H1 (cell line): ENCODE data around the gene CAPN8. TPM values are rescaled to one million over a fixed set of nuclear protein-coding genes. Genes with fewer than 3 reads are reported as not detected.

Experiments
- CTCF ChIA-PET: fragments of 300-600 bp; sonication (Branson Sonifier 250); formaldehyde crosslinking; loops from one replicate; lab custom pipeline; 2021; ENCODE audit not compliant: partially characterized antibody; lab: Charles Lee
- POLR2A ChIA-PET: fragments of 300-600 bp; sonication (Branson Sonifier 250); formaldehyde crosslinking; loops from one replicate; lab custom pipeline; 2021; ENCODE audit warnings: inconsistent platforms; ENCODE audit not compliant: partially characterized antibody; lab: Charles Lee
- DNase-seq, 2 experiments: peaks; one replicate each; pipeline versions ENCODE4 v3.0.0 to v3.0.0-alpha.2; 2010 to 2022; ENCODE audit warnings: low spot score in 2 of 2, low read depth in 1 of 2, mixed read lengths in 1 of 2
- FAIRE-seq: peaks from 2 replicates; lab custom pipeline; 2011; peaks lifted over from hg19 to GRCh38; lab: Jason Lieb, UNC
- H2AFZ ChIP-seq: 2 replicates; pipeline ENCODE4 v1.8.1; 2012; ENCODE audit warnings: low read length, inconsistent platforms
- H2AK5ac ChIP-seq: 2 replicates; pipeline ENCODE4 v1.6.1; 2013; ENCODE audit warnings: low read depth, low read length
- H2BK120ac ChIP-seq: replicated peaks from 2 replicates; pipeline ENCODE3; 2013; ENCODE audit warnings: low read depth, low read length, inconsistent platforms
- H2BK12ac ChIP-seq: 2 replicates; pipeline ENCODE4 v1.6.1; 2013; ENCODE audit warnings: low read depth, low read length
- H2BK15ac ChIP-seq: 2 replicates; pipeline ENCODE4 v1.6.1; 2013; ENCODE audit warnings: low read length
- H2BK20ac ChIP-seq: 2 replicates; pipeline ENCODE4 v1.6.1; 2013; ENCODE audit warnings: low read length
- H2BK5ac ChIP-seq: 2 replicates; pipeline ENCODE4 v1.6.1; 2013; ENCODE audit warnings: low read depth, low read length
- H3K14ac ChIP-seq: 2 replicates; pipeline ENCODE4 v1.6.1; 2013; ENCODE audit warnings: inconsistent platforms; ENCODE audit not compliant: insufficient read length
- H3K18ac ChIP-seq: 2 replicates; pipeline ENCODE4 v1.6.1; 2013; ENCODE audit warnings: low read length; ENCODE audit errors: extremely low read depth
- H3K23ac ChIP-seq: 2 replicates; pipeline ENCODE4 v1.6.1; 2013; ENCODE audit warnings: inconsistent platforms; ENCODE audit not compliant: insufficient read length
- H3K23me2 ChIP-seq: 2 replicates; pipeline ENCODE4 v1.6.1; 2013; ENCODE audit warnings: low read depth, low read length
- H3K27ac ChIP-seq: 2 replicates; pipeline ENCODE4 v1.6.1; 2011; ENCODE audit warnings: low read depth, low read length, inconsistent platforms
- H3K27me3 ChIP-seq, 4 experiments: replicated peaks in 1 of 4; 1 replicate in 1 of 4; 2 replicates in 3 of 4; pipeline versions ENCODE4 v1.6.1 to v1.8.1; 2011 to 2013; ENCODE audit warnings: low read length in 3 of 4, mild to moderate bottlenecking in 3 of 4, inconsistent platforms in 2 of 4, mixed read lengths in 2 of 4, moderate library complexity in 1 of 4; ENCODE audit not compliant: control insufficient read depth in 3 of 4, insufficient read depth in 3 of 4; ENCODE audit errors: extremely low read depth in 1 of 4
- H3K36me3 ChIP-seq, 4 experiments: 2 replicates each; pipeline versions ENCODE4 v1.6.1 to v1.8.1; 2011 to 2013; ENCODE audit warnings: mild to moderate bottlenecking in 4 of 4, low read length in 3 of 4, moderate library complexity in 2 of 4, control low read depth in 1 of 4, inconsistent platforms in 1 of 4; ENCODE audit not compliant: insufficient read depth in 4 of 4, control insufficient read depth in 2 of 4
- H3K4ac ChIP-seq: replicated peaks from 2 replicates; pipeline ENCODE3; 2013; ENCODE audit warnings: low read length, low read depth, mixed read lengths, inconsistent platforms; ENCODE audit not compliant: insufficient read length
- H3K4me1 ChIP-seq, 4 experiments: replicated peaks in 1 of 4; 1 replicate in 1 of 4; 2 replicates in 3 of 4; pipeline versions ENCODE4 v1.6.1 to v1.8.1; 2011 to 2013; ENCODE audit warnings: low read length in 3 of 4, inconsistent platforms in 2 of 4, mixed read lengths in 1 of 4; ENCODE audit not compliant: insufficient read depth in 4 of 4, control insufficient read depth in 3 of 4
- H3K4me2 ChIP-seq, 2 experiments: 2 replicates each; pipeline versions ENCODE4 v1.6.1 to v1.8.1; 2011 to 2013; ENCODE audit warnings: low read depth in 2 of 2, low read length in 2 of 2, control low read depth in 1 of 2, inconsistent platforms in 1 of 2, mild to moderate bottlenecking in 1 of 2; ENCODE audit not compliant: insufficient read depth in 1 of 2
- H3K4me3 ChIP-seq, 4 experiments: fragments of 200-600, 300-600 bp in 1 of 4; sonication (generic), shearing (Covaris generic), sonication (Bioruptor Twin) in 1 of 4; 2 replicates each; pipeline versions ENCODE4 v1.5.1 to v1.8.1; 2011 to 2016; ENCODE audit warnings: low read length in 4 of 4, low read depth in 3 of 4, control low read depth in 2 of 4, inconsistent platforms in 2 of 4, mild to moderate bottlenecking in 2 of 4, mixed read lengths in 1 of 4, moderate library complexity in 1 of 4; ENCODE audit not compliant: insufficient read depth in 2 of 4; ENCODE audit errors: extremely low read depth in 1 of 4
- H3K56ac ChIP-seq: replicated peaks from 2 replicates; pipeline ENCODE3; 2013; ENCODE audit warnings: low read depth, mild to moderate bottlenecking, mixed read lengths, low read length, inconsistent platforms; ENCODE audit not compliant: insufficient read length
- H3K79me1 ChIP-seq: 2 replicates; pipeline ENCODE4 v1.6.1; 2013; ENCODE audit warnings: low read depth, low read length, control low read depth
- H3K79me2 ChIP-seq, 2 experiments: 2 replicates each; pipeline versions ENCODE4 v1.6.1 to v1.8.1; 2012 to 2013; ENCODE audit warnings: low read length in 2 of 2, mild to moderate bottlenecking in 2 of 2, inconsistent platforms in 1 of 2; ENCODE audit not compliant: insufficient read depth in 2 of 2, control insufficient read depth in 1 of 2
- H3K9ac ChIP-seq, 4 experiments: replicated peaks in 1 of 4; 1 replicate in 1 of 4; 2 replicates in 3 of 4; pipeline versions ENCODE4 v1.6.1 to v1.8.1; 2011 to 2013; ENCODE audit warnings: low read depth in 3 of 4, low read length in 3 of 4, control low read depth in 2 of 4, mild to moderate bottlenecking in 2 of 4, moderate library complexity in 2 of 4, inconsistent platforms in 1 of 4; ENCODE audit errors: extremely low read depth in 1 of 4
- H3K9me3 ChIP-seq, 2 experiments: 2 replicates each; pipeline versions ENCODE4 v1.6.1 to v1.8.1; 2012 to 2013; ENCODE audit warnings: mild to moderate bottlenecking in 2 of 2, moderate library complexity in 2 of 2, control low read depth in 1 of 2, inconsistent platforms in 1 of 2, low read depth in 1 of 2, low read length in 1 of 2, mixed read lengths in 1 of 2; ENCODE audit not compliant: insufficient read depth in 2 of 2
- H4K20me1 ChIP-seq, 2 experiments: replicated peaks in 1 of 2; 2 replicates each; pipeline versions ENCODE3 to v1.8.1; 2011 to 2013; ENCODE audit warnings: inconsistent platforms in 2 of 2, low read length in 2 of 2, mild to moderate bottlenecking in 1 of 2; ENCODE audit not compliant: insufficient read depth in 2 of 2, control insufficient read depth in 1 of 2
- H4K5ac ChIP-seq: 2 replicates; pipeline ENCODE4 v1.6.1; 2013; ENCODE audit warnings: low read length, low read depth, mixed read lengths, inconsistent platforms; ENCODE audit not compliant: insufficient read length
- H4K8ac ChIP-seq: 2 replicates; pipeline ENCODE4 v1.8.0; 2013; ENCODE audit warnings: mild to moderate bottlenecking, moderate library complexity, low read length, inconsistent platforms; ENCODE audit not compliant: insufficient read depth; ENCODE audit errors: extremely low read depth
- H4K91ac ChIP-seq: replicated peaks from 2 replicates; pipeline ENCODE3; 2013; ENCODE audit warnings: low read length, mixed read lengths, inconsistent platforms; ENCODE audit not compliant: insufficient read length
- BCL11A ChIP-seq, 2 experiments: IDR thresholded peaks; one replicate each; pipeline ENCODE4 v1.6.1; 2011; ENCODE audit warnings: low read depth in 2 of 2, low read length in 2 of 2, mild to moderate bottlenecking in 2 of 2
- GABPA ChIP-seq: IDR thresholded peaks from 2 replicates; pipeline ENCODE4 v1.6.1; 2011; ENCODE audit warnings: mild to moderate bottlenecking, low read length, moderate library complexity, borderline replicate concordance; ENCODE audit not compliant: insufficient read depth
- HDAC2 ChIP-seq, 2 experiments: fragments of 300-600 bp in 1 of 2; sonication (generic) in 1 of 2; IDR thresholded peaks; 2 replicates each; pipeline ENCODE4 v1.6.1; 2011 to 2012; ENCODE audit warnings: low read depth in 2 of 2, low read length in 2 of 2, mild to moderate bottlenecking in 2 of 2, moderate library complexity in 2 of 2, borderline replicate concordance in 1 of 2, inconsistent platforms in 1 of 2
- RNF2 ChIP-seq: fragments of 200-900, 300-1000 bp; sonication (generic); IDR thresholded peaks from 2 replicates; pipeline ENCODE4 v1.7.1; 2016; ENCODE audit warnings: borderline replicate concordance, low read depth, mild to moderate bottlenecking, antibody characterized with exemption, low read length; ENCODE audit not compliant: poor library complexity, severe bottlenecking; ENCODE audit errors: missing control alignments
- SP4 ChIP-seq: IDR thresholded peaks from 2 replicates; pipeline ENCODE4 v1.6.1; 2012; ENCODE audit warnings: low read length, inconsistent platforms
- TEAD4 ChIP-seq: IDR thresholded peaks from 2 replicates; pipeline ENCODE4 v1.6.1; 2012; ENCODE audit warnings: low read depth, low read length, inconsistent platforms, mixed read lengths
- WGBS, 2 experiments: shearing (Covaris generic) in 1 of 2; methylation state at CpG; one replicate each; pipeline versions ENCODE4 v1.1.6 to v1.1.7; 2013 to 2015; ENCODE audit warnings: low lambda C conversion rate in 2 of 2, mixed read lengths in 2 of 2, inconsistent platforms in 1 of 2, low coverage in 1 of 2, missing lambda C conversion rate in 1 of 2; ENCODE audit not compliant: insufficient replicate concordance in 2 of 2, insufficient coverage in 1 of 2, insufficient read length in 1 of 2; ENCODE audit errors: extremely low coverage in 1 of 2, missing lambda C conversion rate in 1 of 2; 5-methylcytosine and 5-hydroxymethylcytosine counted together
- long read RNA-seq, 2 experiments: library from RNA in 1 of 2; library from capped mRNA in 1 of 2; stranded (forward); transcript quantifications; one replicate each; pipeline ENCODE4 v2.0.0, GENCODE V29; 2021; ENCODE audit warnings: inconsistent platforms in 1 of 2
- polyA minus RNA-seq, 3 experiments: library from RNA; depleted of rRNA, polyadenylated mRNA; stranded (reverse); fragments of >200 nt; gene quantifications; 1 replicate in 2 of 3; 2 replicates in 1 of 3; pipeline ENCODE4 v1.2.3, GENCODE V29; 2011
- polyA plus RNA-seq, 7 experiments: library from polyadenylated mRNA; depleted of rRNA in 3 of 7; stranded (reverse) in 5 of 7; unstranded in 2 of 7; fragments of >200 nt in 5 of 7; fragments of 200-250 nt in 2 of 7; gene quantifications; 1 replicate in 5 of 7; 2 replicates in 1 of 7; 4 replicates in 1 of 7; pipeline versions ENCODE4 v1.2.1 to v1.2.3, GENCODE V29; 2011 to 2013; ENCODE audit warnings: missing spikeins in 2 of 7, mixed read lengths in 2 of 7
- total RNA-seq: library from RNA; stranded (reverse); fragmentation: NEBNext Ultra II Directional; extraction: Animal tissue kit (Norgen Biotek cat#: 25700); gene quantifications from 2 replicates; pipeline ENCODE4 v1.2.1, GENCODE V29; 2021
- TF ChIP-seq, protein P1 (sequence below), 3 experiments: IDR thresholded peaks; 1 replicate in 2 of 3; 2 replicates in 1 of 3; pipeline versions ENCODE4 v1.5.1 to v1.6.1; 2011; ENCODE audit warnings: low read length in 3 of 3, mild to moderate bottlenecking in 3 of 3, inconsistent platforms in 2 of 3, low read depth in 1 of 3, moderate library complexity in 1 of 3; ENCODE audit not compliant: insufficient read depth in 1 of 3; ENCODE audit errors: control extremely low read depth in 1 of 3

CAPN8 gene
- total RNA-seq, result 0.26 TPM in 1 of 2 replicates, not detected in the other
- 0.20 TPM in 1 of 2 replicates, not detected in the other for polyA plus RNA-seq (2011; rRNA removed)
- not detected for polyA plus RNA-seq (2011; cell fraction: cytosol; rRNA removed)
- polyA plus RNA-seq (2011; cell fraction: nucleus; rRNA removed), result 0.48 TPM
- 0.19 TPM in 1 of 4 replicates, not detected in the others for polyA plus RNA-seq (2012, experiment 1 of 2)
- not detected for polyA plus RNA-seq (2012, experiment 2 of 2)
- not detected for polyA plus RNA-seq (2013, experiment 1 of 2)
- not detected for polyA plus RNA-seq (2013, experiment 2 of 2)
- not detected in 2 replicates for polyA minus RNA-seq (2011; rRNA and poly(A)+ RNA removed)
- polyA minus RNA-seq (2011; cell fraction: cytosol; rRNA and poly(A)+ RNA removed), result not detected
- polyA minus RNA-seq (2011; cell fraction: nucleus; rRNA and poly(A)+ RNA removed), result not detected
- long read RNA-seq, experiment 1, result 0 reads
- long read RNA-seq, experiment 2, result 0 reads

DNA sequence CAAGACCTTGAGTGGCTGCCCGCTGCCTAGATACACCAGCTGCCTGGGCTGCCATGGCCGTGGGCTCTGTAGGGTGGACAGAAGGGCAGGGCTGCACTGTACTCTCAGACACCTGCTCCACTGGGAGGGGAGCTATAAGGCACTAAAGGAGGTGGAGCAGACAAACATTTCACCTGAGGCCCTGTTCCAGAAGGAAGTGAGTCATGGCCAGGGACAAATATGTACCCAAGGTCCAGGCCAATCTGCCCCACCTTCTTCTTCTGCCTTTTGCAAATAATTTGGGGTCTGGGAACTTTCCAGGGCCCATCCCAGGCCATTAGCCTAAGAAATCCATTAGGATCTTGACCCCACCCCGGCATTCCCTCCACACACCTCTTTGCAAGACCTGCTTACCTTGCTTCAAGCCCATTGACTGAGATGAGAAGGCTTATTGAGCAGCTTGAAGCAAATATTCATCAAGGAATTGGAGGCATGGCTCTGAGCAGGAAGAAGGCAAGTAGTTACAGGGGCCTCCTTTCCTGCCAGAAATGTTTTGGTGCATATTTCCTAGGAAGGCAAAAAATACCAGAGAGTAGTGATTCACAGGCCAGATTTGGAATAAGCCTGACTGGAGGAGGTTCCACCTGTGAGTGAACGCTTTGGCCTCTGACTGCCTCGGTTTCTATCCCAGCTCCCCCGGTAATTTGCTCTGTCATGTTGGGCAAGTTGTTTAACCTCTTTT is at the start of gene CAPN8:
Gene CAPN8, minus strand, starts transcription at position 110 of the 721 bp plus-strand sequence. Its CDS starts 55 bp downstream, at position 55.
- CTCF ChIA-PET, result interaction anchor here (1.0 to 4.5 kb wide), 2 partner anchors 11 to 38 kb away, joined by 3 to 17 read pairs; no protein-coding TSS in a partner anchor
- TF ChIP-seq SP4, result no peak
- TF ChIP-seq HDAC2 (IDR thresholded peaks at IDR 0.05; ENCODE audit: borderline replicate concordance in 1 of 2, low read depth in 2 of 2, low read length in 2 of 2), result no peak
- TF ChIP-seq, protein P1, sequence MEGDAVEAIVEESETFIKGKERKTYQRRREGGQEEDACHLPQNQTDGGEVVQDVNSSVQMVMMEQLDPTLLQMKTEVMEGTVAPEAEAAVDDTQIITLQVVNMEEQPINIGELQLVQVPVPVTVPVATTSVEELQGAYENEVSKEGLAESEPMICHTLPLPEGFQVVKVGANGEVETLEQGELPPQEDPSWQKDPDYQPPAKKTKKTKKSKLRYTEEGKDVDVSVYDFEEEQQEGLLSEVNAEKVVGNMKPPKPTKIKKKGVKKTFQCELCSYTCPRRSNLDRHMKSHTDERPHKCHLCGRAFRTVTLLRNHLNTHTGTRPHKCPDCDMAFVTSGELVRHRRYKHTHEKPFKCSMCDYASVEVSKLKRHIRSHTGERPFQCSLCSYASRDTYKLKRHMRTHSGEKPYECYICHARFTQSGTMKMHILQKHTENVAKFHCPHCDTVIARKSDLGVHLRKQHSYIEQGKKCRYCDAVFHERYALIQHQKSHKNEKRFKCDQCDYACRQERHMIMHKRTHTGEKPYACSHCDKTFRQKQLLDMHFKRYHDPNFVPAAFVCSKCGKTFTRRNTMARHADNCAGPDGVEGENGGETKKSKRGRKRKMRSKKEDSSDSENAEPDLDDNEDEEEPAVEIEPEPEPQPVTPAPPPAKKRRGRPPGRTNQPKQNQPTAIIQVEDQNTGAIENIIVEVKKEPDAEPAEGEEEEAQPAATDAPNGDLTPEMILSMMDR (IDR thresholded peaks at IDR 0.05; ENCODE audit: control extremely low read depth in 1 of 3, insufficient read depth in 1 of 3, low read depth in 1 of 3, low read length in 3 of 3), result no peak
- no peak for TF ChIP-seq GABPA
- TF ChIP-seq RNF2, result no peak
- TF ChIP-seq BCL11A (IDR thresholded peaks at IDR 0.05; ENCODE audit: low read depth in 2 of 2, low read length in 2 of 2), result no peak
- TF ChIP-seq TEAD4, result no peak

More for the DNA sequence above, at the start of gene CAPN8:
- Histone ChIP-seq H4K20me1 (no peaks in the 10 kb centered on the region), H2AK5ac (no peak within 1 kb of the TSS), H3K4me1 (no peaks in the 10 kb centered on the region; a peak in 2 of 7 replicates), H3K9ac (no peak within 1 kb of the TSS), H3K36me3 (no peaks in the 10 kb centered on the region), H2BK20ac (no peak within 1 kb of the TSS), H2BK5ac (no peak within 1 kb of the TSS), H3K4ac (no peak within 1 kb of the TSS), H2BK15ac (no peak within 1 kb of the TSS), H3K4me3 (no peak within 1 kb of the TSS), H3K18ac (no peak within 1 kb of the TSS), H3K14ac (no peak within 1 kb of the TSS), H3K79me1 (no peaks in the 10 kb centered on the region), H3K56ac (no peak within 1 kb of the TSS), H3K27ac (no peak within 1 kb of the TSS), H2BK120ac (no peak within 1 kb of the TSS), H3K9me3 (no peaks in the 10 kb centered on the region), H3K4me2 (no peak within 1 kb of the TSS), H2BK12ac (no peak within 1 kb of the TSS), H3K23me2 (no peaks in the 10 kb centered on the region), H3K79me2 (no peaks in the 10 kb centered on the region), H4K91ac (no peak within 1 kb of the TSS), H3K27me3 (no peaks in the 10 kb centered on the region), H2AFZ (no peak within 1 kb of the TSS), H3K23ac (no peak within 1 kb of the TSS), H4K5ac (no peak within 1 kb of the TSS), H4K8ac (no peak within 1 kb of the TSS)
- 80% methylated on average over 6 of the region's 6 CpGs; no CpG with 5 or more reads in 1 of the 2 experiments for WGBS, 2 experiments
- POLR2A ChIA-PET, result no interaction called here
- FAIRE-seq (no peak), DNase-seq (no peak)
